Measurements from ENCODE around the gene GLIS1. TPM values are rescaled to one million over a fixed set of nuclear protein-coding genes. Genes with fewer than 3 reads are reported as not detected.

Gene GLIS1
- total and polyA plus RNA-seq, 10 of the 15 experiments (the other 5 are each of a cell fraction or from before 2014, with no cell fraction given) = not detected

DNA sequence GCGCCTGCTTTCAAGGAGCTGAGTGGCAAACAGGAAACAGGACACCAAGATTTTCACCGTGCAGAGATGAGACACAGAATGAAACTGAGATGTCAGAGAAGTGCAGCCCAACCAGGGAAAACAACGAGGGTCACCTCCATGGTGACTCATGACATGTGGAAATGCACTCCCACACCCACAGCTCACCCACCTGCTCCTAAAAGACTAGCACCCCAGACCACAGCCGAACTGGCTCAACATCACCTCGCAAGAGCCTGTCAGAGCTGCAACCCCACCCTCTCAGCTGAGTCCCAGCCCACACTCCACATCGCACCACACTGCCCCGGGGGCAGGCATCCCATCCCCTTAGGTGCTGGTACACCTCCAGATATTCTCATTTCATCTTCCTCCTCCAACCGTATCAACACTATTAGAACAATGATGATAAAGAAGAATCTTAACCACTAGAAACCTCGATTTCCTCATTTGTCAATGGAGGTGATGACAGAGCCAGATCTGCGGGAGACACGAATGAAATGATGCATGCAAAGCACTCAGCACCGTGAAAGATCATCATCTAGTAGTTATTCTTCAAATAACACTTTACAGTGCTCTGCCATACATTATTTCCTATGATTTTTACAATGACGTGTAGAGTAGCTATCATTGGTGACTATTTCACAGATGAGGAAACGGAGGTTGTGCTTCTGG lies 176.5 kb downstream of the GLIS1 start:
- Histone ChIP-seq H3K4me1 (ENCODE audit: control insufficient read depth, insufficient read depth, low read length) (no peaks in the 10 kb centered on the region), H2AFZ (ENCODE audit: control insufficient read depth, low read depth, low read length) (no peak overlapping the region), H3K9me3 (replicated peaks; ENCODE audit: control insufficient read depth, insufficient read depth, low read length) (no peaks in the 10 kb centered on the region), H3K27me3 (replicated peaks in 1 of 2; ENCODE audit: control insufficient read depth in 2 of 2, insufficient read depth in 2 of 2, low read length in 1 of 2) (peaks cover 0 to 5% of the 10 kb centered on the region in 2 experiments; a peak in 3 of 4 replicates), H3K4me3 (no peak overlapping the region), H3K4me2 (ENCODE audit: control insufficient read depth, insufficient read depth) (no peak overlapping the region), H3K27ac (ENCODE audit: control insufficient read depth, insufficient read depth) (no peak overlapping the region), H4K20me1 (ENCODE audit: control insufficient read depth, insufficient read depth) (no peaks in the 10 kb centered on the region), H3K9ac (ENCODE audit: control insufficient read depth, insufficient read depth, low read length) (no peak overlapping the region), H3K36me3 (ENCODE audit: control insufficient read depth in 2 of 2, insufficient read depth in 2 of 2, low read length in 1 of 2) (no peaks in the 10 kb centered on the region), H3K79me2 (ENCODE audit: control insufficient read depth, insufficient read depth, low read length) (no peaks in the 10 kb centered on the region)
- ATAC-seq = peak; percentile 30
- intact Hi-C loops (cut with micrococcal nuclease; ENCODE audit: unreplicated experiment) = no loop called here
- BruUV-seq (replicated peaks) = no TSS peak
- 23% methylated on average over 12 of the region's 14 CpGs for WGBS (ENCODE audit: insufficient coverage, insufficient replicate concordance, low lambda C conversion rate, missing lambda C conversion rate)
- no peak for DNase-seq (ENCODE audit: low read depth, low spot score)
- in situ Hi-C loops (cut with MboI) = no loop called here
- TF ChIP-seq PAX5 (IDR thresholded peaks at IDR 0.05; ENCODE audit: borderline replicate concordance, low read depth, low read length) (no peak), ZNF274 (IDR thresholded peaks at IDR 0.05; ENCODE audit: insufficient read depth, insufficient read length) (no peak), SP1 (IDR thresholded peaks at IDR 0.05; ENCODE audit: low read depth, low read length) (no peak), BCLAF1 (IDR thresholded peaks at IDR 0.05) (no peak), RAD21 (IDR thresholded peaks at IDR 0.05; ENCODE audit: insufficient read depth, low read depth, low read length) (no peak), YBX1 (IDR thresholded peaks at IDR 0.05) (no peak), MAX (IDR thresholded peaks at IDR 0.05; ENCODE audit: low read depth, low read length) (no peak), GATAD2B (conservative IDR thresholded peaks at IDR 0.05; ENCODE audit: low read depth) (no peak), SUZ12 (IDR thresholded peaks at IDR 0.05; ENCODE audit: unreplicated experiment) (no peak), CBX3 (IDR thresholded peaks at IDR 0.05; ENCODE audit: borderline replicate concordance, low read depth) (no peak), NR2C2 (IDR thresholded peaks at IDR 0.05; ENCODE audit: borderline replicate concordance, control insufficient read depth, insufficient read length, low read depth) (no peak), ZNF207 (IDR thresholded peaks at IDR 0.05; ENCODE audit: borderline replicate concordance) (no peak), EP300 (IDR thresholded peaks at IDR 0.05; ENCODE audit: borderline replicate concordance in 1 of 2, control insufficient read depth in 1 of 2, low read depth in 2 of 2, low read length in 2 of 2) (no peak)
- POLR2A ChIA-PET = interaction anchor here (0.5 kb wide), 1 partner anchor 1083 kb away, joined by 3 read pairs; no protein-coding TSS in a partner anchor
- SMC1A ChIA-PET (ENCODE audit: uncharacterized antibody, unreplicated experiment) = no interaction called here
- CTCF ChIA-PET = interaction anchor here (0.7 to 1.3 kb wide), 2 partner anchors 14 to 77 kb away, joined by 3 read pairs; no protein-coding TSS in a partner anchor
- RAD21 ChIA-PET (ENCODE audit: unreplicated experiment) = no interaction called here
- FAIRE-seq = no peak

Measured in GM12878 (cell line).